GM12878 (cell line): ENCODE measurements around the gene DNMT3L. TPM values are rescaled to one million over a fixed set of nuclear protein-coding genes. Genes with fewer than 3 reads are reported as not detected.
A peak's percentile ranks its signal among the peaks of the same experiment; 100 is the strongest.

Source experiments
- ATAC-seq: fragments of 200-7000 bp; cut with Tn5 transposase; 3 replicates; pipeline ENCODE4 v1.9.1; 2020; ENCODE audit warnings: mild to moderate bottlenecking, moderate library complexity
- BruUV-seq: library from RNA; stranded (reverse); fragments of 400-500 nt; replicated peaks from 2 replicates; lab custom pipeline; 2021; lab: Mats Ljungman, UMichigan
- CTCF ChIA-PET: fragments of 300-600 bp; sonication (Branson Sonifier 250); formaldehyde crosslinking; extraction: SDS; loops from one replicate; lab custom pipeline; 2021; ENCODE audit warnings: inconsistent platforms; lab: Yijun Ruan, JAX
- POLR2A ChIA-PET: fragments of 350-600 bp; formaldehyde crosslinking; extraction: SDS; loops from one replicate; lab custom pipeline; 2021; ENCODE audit warnings: inconsistent platforms; lab: Charles Lee
- RAD21 ChIA-PET: fragments of 300-600 bp; sonication (Branson Sonifier 250); formaldehyde crosslinking; loops from one replicate; lab custom pipeline; 2023; ENCODE audit warnings: antibody characterized with exemption; ENCODE audit not compliant: unreplicated experiment; lab: Charles Lee
- SMC1A ChIA-PET: fragments of 300-600 bp; sonication (Branson Sonifier 250); formaldehyde crosslinking; loops from one replicate; lab custom pipeline; 2023; ENCODE audit not compliant: unreplicated experiment, uncharacterized antibody; lab: Charles Lee
- DNase-seq: peaks from one replicate; pipeline ENCODE4 v3.0.0-alpha.2; 2011; ENCODE audit warnings: low read depth, low spot score
- FAIRE-seq: peaks from 3 replicates; lab custom pipeline; 2011; peaks lifted over from hg19 to GRCh38; lab: Jason Lieb, UNC
- H2AFZ ChIP-seq: 2 replicates; pipeline ENCODE4 v1.6.0; 2011; ENCODE audit warnings: low read depth, low read length, control low read depth; ENCODE audit not compliant: control insufficient read depth
- H3K27ac ChIP-seq: 2 replicates; pipeline ENCODE4 v1.5.1; 2011; ENCODE audit warnings: control low read depth; ENCODE audit not compliant: control insufficient read depth, insufficient read depth
- H3K27me3 ChIP-seq, 2 experiments: replicated peaks in 1 of 2; 2 replicates each; pipeline versions ENCODE4 v1.6.0 to v1.6.1; 2011; ENCODE audit warnings: low read length in 1 of 2; ENCODE audit not compliant: control insufficient read depth in 2 of 2, insufficient read depth in 2 of 2
- H3K36me3 ChIP-seq, 2 experiments: 2 replicates each; pipeline ENCODE4 v1.5.1; 2011; ENCODE audit warnings: low read length in 1 of 2; ENCODE audit not compliant: control insufficient read depth in 2 of 2, insufficient read depth in 2 of 2
- H3K4me1 ChIP-seq: 2 replicates; pipeline ENCODE4 v1.6.1; 2011; ENCODE audit warnings: mild to moderate bottlenecking, low read length, moderate library complexity, mixed read lengths; ENCODE audit not compliant: control insufficient read depth, insufficient read depth
- H3K4me2 ChIP-seq: 2 replicates; pipeline ENCODE4 v1.6.0; 2011; ENCODE audit warnings: control low read depth; ENCODE audit not compliant: control insufficient read depth, insufficient read depth
- H3K4me3 ChIP-seq: fragments of 200-600 bp; sonication (generic); 2 replicates; pipeline ENCODE4 v1.5.1; 2016
- H3K79me2 ChIP-seq: 2 replicates; pipeline ENCODE4 v1.6.0; 2011; ENCODE audit warnings: low read length; ENCODE audit not compliant: control insufficient read depth, insufficient read depth
- H3K9ac ChIP-seq: 2 replicates; pipeline ENCODE4 v1.8.0; 2011; ENCODE audit warnings: low read length, control low read depth, mixed read lengths; ENCODE audit not compliant: control insufficient read depth, insufficient read depth
- H3K9me3 ChIP-seq: replicated peaks from 3 replicates; pipeline ENCODE4 v1.5.1; 2011; ENCODE audit warnings: mild to moderate bottlenecking, low read length; ENCODE audit not compliant: control insufficient read depth, insufficient read depth
- H4K20me1 ChIP-seq: 2 replicates; pipeline ENCODE4 v1.6.0; 2011; ENCODE audit not compliant: control insufficient read depth, insufficient read depth
- BHLHE40 ChIP-seq, 2 experiments: fragments of 450-650 bp in 1 of 2; IDR thresholded peaks; 2 replicates each; pipeline ENCODE4 v1.6.1; 2011 to 2017; ENCODE audit warnings: low read depth in 2 of 2, borderline replicate concordance in 1 of 2, improper control_type of control experiment in 1 of 2, low read length in 1 of 2, mild to moderate bottlenecking in 1 of 2
- CREM ChIP-seq: IDR thresholded peaks from 2 replicates; pipeline ENCODE4 v1.6.1; 2014; ENCODE audit warnings: antibody characterized with exemption, low read depth
- DPF2 ChIP-seq: fragments of 450-650 bp; IDR thresholded peaks from 2 replicates; pipeline ENCODE4 v1.6.1; 2017; ENCODE audit warnings: mild to moderate bottlenecking
- EP300 ChIP-seq, 2 experiments: fragments of 150-350 bp in 1 of 2; IDR thresholded peaks; 2 replicates each; pipeline ENCODE4 v1.6.1; 2011 to 2012; ENCODE audit warnings: low read depth in 2 of 2, low read length in 2 of 2, borderline replicate concordance in 1 of 2, improper control_type of control experiment in 1 of 2, inconsistent platforms in 1 of 2; ENCODE audit not compliant: control insufficient read depth in 1 of 2
- IRF3 ChIP-seq: fragments of 450-650 bp; IDR thresholded peaks from 2 replicates; pipeline ENCODE4 v1.6.1; 2014; ENCODE audit warnings: mild to moderate bottlenecking
- NR2C1 ChIP-seq: fragments of 450-650 bp; IDR thresholded peaks from 2 replicates; pipeline ENCODE4 v1.6.1; 2017; ENCODE audit warnings: antibody characterized with exemption, mild to moderate bottlenecking, moderate library complexity
- PAX5 ChIP-seq: IDR thresholded peaks from 2 replicates; pipeline ENCODE4 v1.6.1; 2011; ENCODE audit warnings: low read depth, low read length, borderline replicate concordance
- POU2F2 ChIP-seq: IDR thresholded peaks from 3 replicates; pipeline ENCODE4 v1.6.1; 2011; ENCODE audit warnings: low read depth, mild to moderate bottlenecking, low read length, borderline replicate concordance
- RB1 ChIP-seq: fragments of 450-650 bp; formaldehyde crosslinking; IDR thresholded peaks from 2 replicates; pipeline ENCODE4 v1.6.1; 2017; ENCODE audit warnings: mild to moderate bottlenecking, borderline replicate concordance
- RCOR1 ChIP-seq: conservative IDR thresholded peaks from 2 replicates; pipeline ENCODE4 v1.6.1; 2012; ENCODE audit warnings: low read depth, low read length, improper control_type of control experiment
- SRF ChIP-seq, 2 experiments: IDR thresholded peaks; 2 replicates each; pipeline ENCODE4 v1.6.1; 2011; ENCODE audit warnings: low read depth in 2 of 2, low read length in 2 of 2, mild to moderate bottlenecking in 1 of 2, moderate library complexity in 1 of 2
- STAT1 ChIP-seq: fragments of 450-650 bp; conservative IDR thresholded peaks from 2 replicates; pipeline ENCODE4 v1.6.1; 2014; ENCODE audit warnings: antibody characterized with exemption, mild to moderate bottlenecking
- SUZ12 ChIP-seq: fragments of 200-600 bp; sonication (generic); IDR thresholded peaks from one replicate; pipeline ENCODE4 v1.6.1; 2018; ENCODE audit warnings: antibody characterized with exemption, mild to moderate bottlenecking; ENCODE audit not compliant: unreplicated experiment
- TBL1XR1 ChIP-seq: IDR thresholded peaks from 2 replicates; pipeline ENCODE4 v1.6.1; 2012; ENCODE audit warnings: low read depth, low read length, improper control_type of control experiment
- ZBED1 ChIP-seq: IDR thresholded peaks from 2 replicates; pipeline ENCODE4 v1.6.1; 2016; ENCODE audit warnings: borderline replicate concordance
- ZBTB33 ChIP-seq: fragments of 450-650 bp; IDR thresholded peaks from 2 replicates; pipeline ENCODE4 v1.6.1; 2017; ENCODE audit warnings: mild to moderate bottlenecking
- WGBS: methylation state at CpG from one replicate; pipeline ENCODE4 v1.1.6; 2016; ENCODE audit warnings: low lambda C conversion rate; ENCODE audit not compliant: insufficient replicate concordance, insufficient coverage; ENCODE audit errors: missing lambda C conversion rate; 5-methylcytosine and 5-hydroxymethylcytosine counted together
- in situ Hi-C: fragments of 300-500 bp; cut with MboI; formaldehyde crosslinking; loops from 9 replicates; pipeline ENCODE4 v1.14.3; 2018; ENCODE audit warnings: mixed read lengths
- intact Hi-C: fragments of 100-400 bp; cut with micrococcal nuclease; formaldehyde crosslinking; loops from one replicate; pipeline ENCODE4 v1.14.2; 2022; ENCODE audit not compliant: unreplicated experiment
- polyA plus RNA-seq, 11 experiments: library from polyadenylated mRNA; depleted of rRNA in 4 of 11; unstranded in 6 of 11; stranded (reverse) in 5 of 11; fragments of >200 nt; fragmentation: Nextera tagmentation in 4 of 11; fragmentation: Illumina TruSeq in 1 of 11; extraction: Ambion mirVana in 4 of 11; extraction: Trizol in 1 of 11; gene quantifications; 1 replicate in 1 of 11; 2 replicates in 10 of 11; pipeline versions ENCODE4 v1.2.1 to v1.2.3, GENCODE V29; 2011 to 2016; ENCODE audit warnings: inconsistent platforms in 2 of 11, missing spikeins in 2 of 11, low read depth in 1 of 11
- total RNA-seq, 4 experiments: library from RNA; depleted of rRNA in 3 of 4; stranded (reverse); fragments of >200 nt in 3 of 4; fragmentation: Illumina TruSeq in 1 of 4; extraction: Trizol in 1 of 4; gene quantifications; 2 replicates each; pipeline versions ENCODE4 v1.2.1 to v1.2.3, GENCODE V29; 2013 to 2021

The DNMT3L gene
- total and polyA plus RNA-seq, 10 of the 15 experiments (the other 5 are each of a cell fraction or from before 2014, with no cell fraction given): not detected

- TF ChIP-seq BHLHE40 (IDR thresholded peaks at IDR 0.05; ENCODE audit: borderline replicate concordance in 1 of 2, low read depth in 2 of 2, low read length in 1 of 2): no peak
These were observed 38.7 kb upstream of the DNMT3L start (continued) for GRCh38 chr21:44300262-44300959.

GRCh38 chr21:44299458-44300261, 38.0 kb upstream of the DNMT3L start, which contains the start of gene PFKL:
Gene PFKL (plus strand): TSS chr21:44300053. CDS start chr21:44300106, 53 bp downstream.
- peak within 1 kb of the TSS; percentile 87 for H3K9ac ChIP-seq
- H3K9me3 ChIP-seq: no peaks in the 10 kb centered on the region
- BruUV-seq: no TSS peak
- H3K4me3 ChIP-seq: peak within 1 kb of the TSS; percentile 96
- ChIA-PET POLR2A (interaction anchor here (1.0 kb wide), 1 partner anchor 39 kb away, joined by 3 read pairs; the partner anchor contains the start of gene CFAP410), CTCF (interaction anchor here (1.0 kb wide), 2 partner anchors 18 to 32 kb away, joined by 3 read pairs; no protein-coding TSS in a partner anchor), RAD21 (no interaction called here), SMC1A (no interaction called here)
- DNase-seq (peak; percentile 59), FAIRE-seq (no peak), ATAC-seq (peak; percentile 67)
- no peaks in the 10 kb centered on the region for H3K36me3 ChIP-seq
- intact Hi-C loops: no loop called here
- H3K27me3 ChIP-seq: no peaks in the 10 kb centered on the region
- H4K20me1 ChIP-seq: no peaks in the 10 kb centered on the region
- peaks cover 51% of the 10 kb centered on the region for H3K79me2 ChIP-seq
- H3K4me1 ChIP-seq: peaks cover 45% of the 10 kb centered on the region
- peak within 1 kb of the TSS; percentile 95 for H3K27ac ChIP-seq
- H2AFZ ChIP-seq: peak within 1 kb of the TSS; percentile 62
- WGBS: under 1% methylated on average over 32 of the region's 94 CpGs
- peak within 1 kb of the TSS; percentile 99 for H3K4me2 ChIP-seq
- in situ Hi-C loops: no loop called here
- TF ChIP-seq SRF (IDR thresholded peaks at IDR 0.05; ENCODE audit: low read depth in 2 of 2, low read length in 2 of 2) (no peak), NR2C1 (no peak), SUZ12 (no peak), EP300 (IDR thresholded peaks at IDR 0.05; ENCODE audit: borderline replicate concordance in 1 of 2, control insufficient read depth in 1 of 2, low read depth in 2 of 2, low read length in 2 of 2) (peak in 1 of 2 experiments; percentile 72; a peak in 2 of 4 replicates), RB1 (no peak; the same call in 1 of the 2 replicates), IRF3 (no peak), RCOR1 (0 out of 2 replicates have a peak, but pooled peaks have one; percentile 61), POU2F2 (peak; percentile 13; the same call in 1 of the 3 replicates), PAX5 (peak; percentile 67; the same call in 1 of the 2 replicates), TBL1XR1 (peak; percentile 64; the same call in 1 of the 2 replicates), ZBED1 (no peak), ZBTB33 (peak; percentile 15; the same call in 1 of the 2 replicates), STAT1 (no peak), DPF2 (peak; percentile 92), CREM (no peak)
